GM23338 (cell line): Measurements from ENCODE around the gene ARMC9. TPM values are rescaled to one million over a fixed set of nuclear protein-coding genes. Genes with fewer than 3 reads are reported as not detected.

Source experiments
- ATAC-seq: fragments of 200-7000 bp; cut with Tn5 transposase; 3 replicates; pipeline ENCODE4 v1.9.1; 2020
- DNase-seq: peaks from one replicate; pipeline ENCODE4 v3.0.0-alpha.2; 2015; ENCODE audit warnings: low spot score
- H2AFZ ChIP-seq: fragments of 200-600 bp; sonication (generic); 2 replicates; pipeline ENCODE4 v1.8.0; 2016; ENCODE audit warnings: antibody characterized with exemption, mild to moderate bottlenecking, moderate library complexity
- H3F3A ChIP-seq: fragments of 200-600 bp; sonication (generic); replicated peaks from 2 replicates; pipeline ENCODE4 v1.8.0; 2017; ENCODE audit warnings: antibody characterized with exemption, mixed run types, low read depth
- H3K27ac ChIP-seq: fragments of 200-600 bp; sonication (generic); 2 replicates; pipeline ENCODE4 v1.6.1; 2016; ENCODE audit warnings: low read depth
- H3K27me3 ChIP-seq: fragments of 200-600 bp; sonication (generic); 2 replicates; pipeline ENCODE4 v1.8.0; 2016; ENCODE audit warnings: mild to moderate bottlenecking, mixed run types, moderate library complexity; ENCODE audit not compliant: insufficient read depth
- H3K36me3 ChIP-seq: fragments of 200-600 bp; sonication (generic); 2 replicates; pipeline ENCODE4 v1.8.0; 2016; ENCODE audit warnings: mild to moderate bottlenecking; ENCODE audit not compliant: insufficient read depth
- H3K4me1 ChIP-seq: fragments of 200-600 bp; sonication (generic); 2 replicates; pipeline ENCODE4 v1.8.0; 2016; ENCODE audit warnings: mild to moderate bottlenecking, moderate library complexity; ENCODE audit not compliant: insufficient read depth
- H3K4me2 ChIP-seq: fragments of 200-600 bp; sonication (generic); 2 replicates; pipeline ENCODE4 v1.7.1; 2017; ENCODE audit warnings: mixed run types
- H3K4me3 ChIP-seq: fragments of 200-600 bp; sonication (generic); 2 replicates; pipeline ENCODE4 v1.6.1; 2016; ENCODE audit warnings: mixed run types
- H3K79me2 ChIP-seq: fragments of 200-600 bp; sonication (generic); replicated peaks from 2 replicates; pipeline ENCODE4 v1.8.0; 2017; ENCODE audit warnings: mild to moderate bottlenecking; ENCODE audit not compliant: insufficient read depth
- H3K9me2 ChIP-seq: fragments of 200-600 bp; sonication (generic); 2 replicates; pipeline ENCODE4 v1.8.0; 2017; ENCODE audit not compliant: insufficient read depth
- H4K20me1 ChIP-seq: fragments of 200-600 bp; sonication (generic); replicated peaks from 2 replicates; pipeline ENCODE4 v1.8.0; 2017; ENCODE audit warnings: mild to moderate bottlenecking; ENCODE audit not compliant: insufficient read depth
- H3K27ac Mint-ChIP-seq: 2 replicates; pipeline ENCODE4 v1.8.0; 2020; ENCODE audit warnings: inconsistent platforms, mild to moderate bottlenecking, moderate library complexity, mixed read lengths
- H3K27me3 Mint-ChIP-seq: 3 replicates; pipeline ENCODE4 v1.8.0; 2022; ENCODE audit warnings: low read depth, mild to moderate bottlenecking, moderate library complexity, mixed read lengths, inconsistent platforms; ENCODE audit not compliant: insufficient read depth, poor library complexity
- H3K36me3 Mint-ChIP-seq: 3 replicates; pipeline ENCODE4 v1.8.0; 2021; ENCODE audit warnings: low read depth, mild to moderate bottlenecking, inconsistent platforms, moderate library complexity, mixed read lengths
- H3K4me1 Mint-ChIP-seq: 3 replicates; pipeline ENCODE4 v1.8.0; 2020; ENCODE audit warnings: mild to moderate bottlenecking, inconsistent platforms, mixed read lengths
- H3K4me3 Mint-ChIP-seq: 3 replicates; pipeline ENCODE4 v1.8.0; 2021; ENCODE audit warnings: moderate library complexity, mild to moderate bottlenecking, inconsistent platforms, mixed read lengths
- H3K9me3 Mint-ChIP-seq: 3 replicates; pipeline ENCODE4 v1.8.0; 2020; ENCODE audit warnings: moderate library complexity, mild to moderate bottlenecking, inconsistent platforms, mixed read lengths
- CREB1 ChIP-seq: fragments of 250-450 bp; sonication (Bioruptor Pico); IDR thresholded peaks from 2 replicates; pipeline ENCODE4 v1.5.0; 2020; ENCODE audit warnings: low read depth, mild to moderate bottlenecking, moderate library complexity
- EZH2 ChIP-seq: fragments of 200-600 bp; sonication (generic); IDR thresholded peaks from one replicate; pipeline ENCODE4 v1.8.0; 2017; ENCODE audit warnings: antibody characterized with exemption, mild to moderate bottlenecking, low read depth; ENCODE audit not compliant: unreplicated experiment
- EZH2phosphoT487 ChIP-seq: fragments of 200-600 bp; sonication (generic); IDR thresholded peaks from one replicate; pipeline ENCODE4 v1.8.1; 2018; ENCODE audit warnings: antibody characterized with exemption; ENCODE audit not compliant: unreplicated experiment
- JUNB ChIP-seq: IDR thresholded peaks from one replicate; pipeline ENCODE4 v1.6.1; 2016; ENCODE audit warnings: antibody characterized with exemption; ENCODE audit not compliant: unreplicated experiment
- NANOG ChIP-seq: IDR thresholded peaks from 2 replicates; pipeline ENCODE4 v1.6.1; 2016; ENCODE audit warnings: antibody characterized with exemption, borderline replicate concordance
- POLR2AphosphoS5 ChIP-seq: IDR thresholded peaks from 2 replicates; pipeline ENCODE4 v1.6.1; 2016; ENCODE audit warnings: antibody characterized with exemption, low read depth
- polyA plus RNA-seq: library from polyadenylated mRNA; unstranded; fragments of >200 nt; fragmentation: Nextera tagmentation; extraction: Ambion mirVana; gene quantifications from 2 replicates; pipeline ENCODE4 v1.2.1, GENCODE V29; 2016
- total RNA-seq: library from RNA; depleted of rRNA; stranded (reverse); fragments of >200 nt; shearing (Covaris generic); gene quantifications from 2 replicates; pipeline ENCODE4 v1.2.3, GENCODE V29; 2014
- TF ChIP-seq, protein P1 (sequence below): IDR thresholded peaks from 2 replicates; pipeline ENCODE4 v1.6.1; 2016; ENCODE audit warnings: antibody characterized with exemption
- TF ChIP-seq, protein P2 (sequence below): IDR thresholded peaks from one replicate; pipeline ENCODE4 v1.6.1; 2018; ENCODE audit warnings: antibody characterized with exemption; ENCODE audit not compliant: unreplicated experiment

Gene ARMC9
- total and polyA plus RNA-seq, 2 experiments from 2014 or later, result 29.2 to 56.0 TPM

DNA sequence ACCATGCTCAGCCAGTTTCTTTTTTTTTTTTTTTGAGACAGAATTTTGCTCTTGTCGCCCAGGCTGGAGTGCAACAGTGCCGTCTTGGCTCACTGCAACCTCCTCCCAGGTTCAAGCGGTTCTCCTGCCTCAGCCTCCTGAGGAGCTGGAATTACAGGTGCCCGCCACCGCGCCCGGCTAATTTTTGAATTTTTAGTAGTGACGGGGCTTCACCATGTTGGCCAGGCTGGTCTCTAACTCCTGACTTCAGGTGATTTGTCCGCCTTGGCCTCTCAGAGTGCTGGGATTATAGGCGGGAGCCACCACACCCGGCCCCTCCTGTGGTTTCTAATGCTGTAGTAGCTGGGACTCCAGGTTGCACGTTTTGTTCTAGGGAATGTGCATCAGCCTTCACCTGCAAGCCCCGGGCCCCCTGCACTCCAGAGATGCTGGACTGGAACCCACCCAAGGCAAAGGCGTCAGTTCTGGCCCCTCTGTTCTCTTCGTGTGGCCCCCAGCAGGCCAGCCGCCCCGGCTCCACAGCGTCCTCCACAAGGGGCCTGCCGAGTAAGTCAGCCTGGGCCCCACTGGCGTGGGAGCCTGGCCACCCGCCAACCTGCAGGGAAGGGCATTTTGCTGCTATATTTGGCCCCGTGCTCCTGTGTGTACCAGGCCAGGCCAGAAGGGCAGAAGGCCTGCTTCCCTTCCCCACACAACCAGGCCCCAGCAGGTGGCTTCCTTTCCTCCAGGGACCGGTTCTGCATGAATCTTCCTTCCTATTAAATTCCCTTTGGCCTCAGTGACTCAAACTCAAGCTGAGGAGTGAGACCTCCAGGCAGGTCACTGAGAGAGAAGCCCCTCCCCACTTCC, 171.4 kb downstream of the ARMC9 start (continued):
- TF ChIP-seq, protein P1, sequence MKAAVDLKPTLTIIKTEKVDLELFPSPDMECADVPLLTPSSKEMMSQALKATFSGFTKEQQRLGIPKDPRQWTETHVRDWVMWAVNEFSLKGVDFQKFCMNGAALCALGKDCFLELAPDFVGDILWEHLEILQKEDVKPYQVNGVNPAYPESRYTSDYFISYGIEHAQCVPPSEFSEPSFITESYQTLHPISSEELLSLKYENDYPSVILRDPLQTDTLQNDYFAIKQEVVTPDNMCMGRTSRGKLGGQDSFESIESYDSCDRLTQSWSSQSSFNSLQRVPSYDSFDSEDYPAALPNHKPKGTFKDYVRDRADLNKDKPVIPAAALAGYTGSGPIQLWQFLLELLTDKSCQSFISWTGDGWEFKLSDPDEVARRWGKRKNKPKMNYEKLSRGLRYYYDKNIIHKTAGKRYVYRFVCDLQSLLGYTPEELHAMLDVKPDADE, result no peak
- TF ChIP-seq NANOG (no peak), EZH2phosphoT487 (no peak), EZH2 (no peak), CREB1 (CRISPR knock-in tag) (no peak), JUNB (no peak)
- TF ChIP-seq, protein P2, sequence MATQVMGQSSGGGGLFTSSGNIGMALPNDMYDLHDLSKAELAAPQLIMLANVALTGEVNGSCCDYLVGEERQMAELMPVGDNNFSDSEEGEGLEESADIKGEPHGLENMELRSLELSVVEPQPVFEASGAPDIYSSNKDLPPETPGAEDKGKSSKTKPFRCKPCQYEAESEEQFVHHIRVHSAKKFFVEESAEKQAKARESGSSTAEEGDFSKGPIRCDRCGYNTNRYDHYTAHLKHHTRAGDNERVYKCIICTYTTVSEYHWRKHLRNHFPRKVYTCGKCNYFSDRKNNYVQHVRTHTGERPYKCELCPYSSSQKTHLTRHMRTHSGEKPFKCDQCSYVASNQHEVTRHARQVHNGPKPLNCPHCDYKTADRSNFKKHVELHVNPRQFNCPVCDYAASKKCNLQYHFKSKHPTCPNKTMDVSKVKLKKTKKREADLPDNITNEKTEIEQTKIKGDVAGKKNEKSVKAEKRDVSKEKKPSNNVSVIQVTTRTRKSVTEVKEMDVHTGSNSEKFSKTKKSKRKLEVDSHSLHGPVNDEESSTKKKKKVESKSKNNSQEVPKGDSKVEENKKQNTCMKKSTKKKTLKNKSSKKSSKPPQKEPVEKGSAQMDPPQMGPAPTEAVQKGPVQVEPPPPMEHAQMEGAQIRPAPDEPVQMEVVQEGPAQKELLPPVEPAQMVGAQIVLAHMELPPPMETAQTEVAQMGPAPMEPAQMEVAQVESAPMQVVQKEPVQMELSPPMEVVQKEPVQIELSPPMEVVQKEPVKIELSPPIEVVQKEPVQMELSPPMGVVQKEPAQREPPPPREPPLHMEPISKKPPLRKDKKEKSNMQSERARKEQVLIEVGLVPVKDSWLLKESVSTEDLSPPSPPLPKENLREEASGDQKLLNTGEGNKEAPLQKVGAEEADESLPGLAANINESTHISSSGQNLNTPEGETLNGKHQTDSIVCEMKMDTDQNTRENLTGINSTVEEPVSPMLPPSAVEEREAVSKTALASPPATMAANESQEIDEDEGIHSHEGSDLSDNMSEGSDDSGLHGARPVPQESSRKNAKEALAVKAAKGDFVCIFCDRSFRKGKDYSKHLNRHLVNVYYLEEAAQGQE, result no peak

DNA sequence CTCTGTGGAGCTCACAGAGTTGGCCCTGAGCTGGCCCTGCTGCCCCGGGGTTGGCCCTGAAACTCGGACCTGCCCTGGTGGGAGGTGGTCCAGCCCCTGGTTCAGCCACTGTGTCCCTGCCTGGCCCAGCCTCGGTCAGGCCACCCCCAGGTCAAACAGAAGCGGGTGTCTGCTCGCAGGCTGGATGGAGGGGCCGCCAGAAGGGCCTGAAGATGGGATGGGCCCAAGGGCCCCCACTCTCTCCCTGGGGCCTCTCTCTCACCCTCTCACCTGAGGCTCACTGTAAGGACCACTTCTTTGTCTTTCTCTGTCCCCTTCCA, 172.0 kb downstream of the ARMC9 start:
- H3K4me3 Mint-ChIP-seq, result peak overlapping the region; percentile 57
- H3K27ac ChIP-seq, result peak overlapping the region; percentile 99
- H4K20me1 ChIP-seq, result no peaks in the 10 kb centered on the region
- no peaks in the 10 kb centered on the region for H3K27me3 ChIP-seq
- H3K4me2 ChIP-seq, result peak overlapping the region; percentile 79
- ATAC-seq (peak; percentile 29; the same call in 1 of the 3 replicates), DNase-seq (no peak)
- no peaks in the 10 kb centered on the region for H3K79me2 ChIP-seq
- H2AFZ ChIP-seq, result no peak overlapping the region
- peak overlapping the region; percentile 43 for H3K4me3 ChIP-seq
- H3K4me1 ChIP-seq, result peaks cover 52% of the 10 kb centered on the region
- no peaks in the 10 kb centered on the region for H3K36me3 ChIP-seq
- H3K27me3 Mint-ChIP-seq, result peaks cover 28% of the 10 kb centered on the region
- no peaks in the 10 kb centered on the region for H3K9me3 Mint-ChIP-seq
- peaks cover 29% of the 10 kb centered on the region for H3F3A ChIP-seq
- H3K27ac Mint-ChIP-seq, result peak overlapping the region; percentile 95
- peaks cover 8% of the 10 kb centered on the region; the same call in 2 of the 3 replicates for H3K36me3 Mint-ChIP-seq
- TF ChIP-seq, protein P2, result no peak
- TF ChIP-seq POLR2AphosphoS5, result 0 out of 2 replicates have a peak, but pooled peaks have one; percentile 19
- TF ChIP-seq NANOG, result 0 out of 2 replicates have a peak, but pooled peaks have one; percentile 15
- no peak for TF ChIP-seq EZH2
- no peak for TF ChIP-seq CREB1 (CRISPR knock-in tag)
- H3K9me2 ChIP-seq, result no peaks in the 10 kb centered on the region
- peaks cover 52% of the 10 kb centered on the region for H3K4me1 Mint-ChIP-seq
